GM04503 (cell line): ENCODE measurements around the gene HMBS.
A peak's percentile ranks its signal among the peaks of the same experiment; 100 is the strongest.

Source experiments
- DNase-seq: peaks from one replicate; pipeline ENCODE4 v3.0.0-alpha.2; 2012; ENCODE audit warnings: low read depth

Gene HMBS

GRCh38 chr11:119067371-119068222, 17.1 kb upstream of the HMBS start, which contains the start of gene VPS11:
Gene VPS11 (plus strand): TSS chr11:119067818. CDS start chr11:119067824, 6 bp downstream.
- DNase-seq, result peak; percentile 73

- DNase-seq, result no peak
Observed at GRCh38 chr11:119077839-119078238, 6.8 kb upstream of the HMBS start.

- no peak for DNase-seq
Observed at GRCh38 chr11:119078675-119079420, 5.8 kb upstream of the HMBS start.

GRCh38 chr11:119081682-119082260, 2.9 kb upstream of the HMBS start:
- no peak for DNase-seq

- DNase-seq, result no peak
Observed at GRCh38 chr11:119085437-119085847, 761 bp downstream of the HMBS start.

- DNase-seq, result no peak
Observed at GRCh38 chr11:119087123-119087522, 2.4 kb downstream of the HMBS start.

GRCh38 chr11:119087747-119088241, 3.1 kb downstream of the HMBS start:
- DNase-seq, result no peak

GRCh38 chr11:119088406-119088805, 3.7 kb downstream of the HMBS start:
- no peak for DNase-seq

GRCh38 chr11:119089319-119089718, 4.6 kb downstream of the HMBS start:
- DNase-seq, result no peak

- DNase-seq, result no peak
Observed at GRCh38 chr11:119091178-119091577, 6.5 kb downstream of the HMBS start.

GRCh38 chr11:119091966-119092879, 7.5 kb downstream of the HMBS start:
- DNase-seq, result no peak

- DNase-seq, result no peak
Observed at GRCh38 chr11:119092880-119093842, 8.5 kb downstream of the HMBS start.

GRCh38 chr11:119093942-119094815, 9.5 kb downstream of the HMBS start:
- DNase-seq, result no peak

GRCh38 chr11:119094816-119095065, 10.1 kb downstream of the HMBS start:
- DNase-seq, result peak; percentile 49

- DNase-seq, result peak; percentile 93
Observed at GRCh38 chr11:119095066-119095880, 10.6 kb downstream of the HMBS start.

GRCh38 chr11:119099711-119100110, 15.0 kb downstream of the HMBS start:
- no peak for DNase-seq

- DNase-seq, result no peak
Observed at GRCh38 chr11:119100246-119100970, 15.7 kb downstream of the HMBS start.
